Neural cell (in vitro differentiated cells): Measurements from ENCODE around the gene PARD3B. TPM values are rescaled to one million over a fixed set of nuclear protein-coding genes. Genes with fewer than 3 reads are reported as not detected.

Experiments
- H2AFZ ChIP-seq: fragments of 200-600, 300-800 bp; sonication (generic), shearing (Covaris generic); 2 replicates; pipeline ENCODE4 v1.6.0; 2014; ENCODE audit warnings: low read depth, mild to moderate bottlenecking, antibody characterized with exemption, low read length, moderate library complexity
- H3F3A ChIP-seq: fragments of 200-600 bp; shearing (Covaris generic); 2 replicates; pipeline ENCODE4 v1.6.1; 2016; ENCODE audit warnings: mild to moderate bottlenecking, moderate library complexity, mixed read lengths, antibody characterized with exemption, low read length; ENCODE audit not compliant: insufficient read depth, poor library complexity, severe bottlenecking
- H3K27ac ChIP-seq: fragments of 200-600, 300-800 bp; sonication (generic), shearing (Covaris generic); 2 replicates; pipeline ENCODE4 v1.5.1; 2014; ENCODE audit warnings: mild to moderate bottlenecking, low read length, moderate library complexity
- H3K27me3 ChIP-seq: fragments of 300-800, 200-600 bp; sonication (generic), shearing (Covaris generic); 2 replicates; pipeline ENCODE4 v1.6.0; 2014; ENCODE audit warnings: mild to moderate bottlenecking, low read depth, low read length, moderate library complexity; ENCODE audit not compliant: insufficient read depth
- H3K36me3 ChIP-seq: fragments of 300-800, 200-600 bp; sonication (generic), shearing (Covaris generic); 2 replicates; pipeline ENCODE4 v1.5.1; 2014; ENCODE audit warnings: mild to moderate bottlenecking, antibody characterized with exemption, low read length, moderate library complexity; ENCODE audit not compliant: insufficient read depth
- H3K4me2 ChIP-seq: fragments of 300-800, 200-600 bp; sonication (generic), shearing (Covaris generic); 2 replicates; pipeline ENCODE4 v1.6.0; 2014; ENCODE audit warnings: mild to moderate bottlenecking, low read length
- H3K4me3 ChIP-seq: fragments of 300-800, 200-600 bp; sonication (generic), shearing (Covaris generic); 2 replicates; pipeline ENCODE4 v1.5.1; 2014; ENCODE audit warnings: mild to moderate bottlenecking, low read length, moderate library complexity
- H3K79me2 ChIP-seq: fragments of 200-600 bp; shearing (Covaris generic); replicated peaks from 2 replicates; pipeline ENCODE4 v1.6.0; 2014; ENCODE audit warnings: mild to moderate bottlenecking, low read length, moderate library complexity; ENCODE audit not compliant: insufficient read depth
- H3K9ac ChIP-seq: fragments of 300-800, 200-600 bp; sonication (generic), shearing (Covaris generic); 2 replicates; pipeline ENCODE4 v1.6.1; 2016; ENCODE audit warnings: mild to moderate bottlenecking, low read length, mixed read lengths
- H3K9me2 ChIP-seq: fragments of 200-600 bp; shearing (Covaris generic); 2 replicates; pipeline ENCODE4 v1.6.1; 2016; ENCODE audit warnings: mild to moderate bottlenecking, low read length, mixed read lengths; ENCODE audit not compliant: insufficient read depth
- H3K9me3 ChIP-seq: fragments of 200-600, 300-800 bp; sonication (generic), shearing (Covaris generic); 2 replicates; pipeline ENCODE4 v1.6.1; 2016; ENCODE audit warnings: mild to moderate bottlenecking, mixed run types, low read length, moderate library complexity, mixed read lengths
- H4K20me1 ChIP-seq: fragments of 200-600 bp; shearing (Covaris generic); 2 replicates; pipeline ENCODE4 v1.6.1; 2016; ENCODE audit warnings: mild to moderate bottlenecking, mixed run types; ENCODE audit not compliant: insufficient read depth
- CTCF ChIP-seq: fragments of 450-650 bp; IDR thresholded peaks from 2 replicates; pipeline ENCODE4 v1.5.1; 2014; ENCODE audit warnings: antibody characterized with exemption, mild to moderate bottlenecking, moderate library complexity; ENCODE audit not compliant: poor library complexity, severe bottlenecking
- EP300 ChIP-seq: fragments of 450-650 bp; conservative IDR thresholded peaks from 2 replicates; pipeline ENCODE4 v1.6.1; 2014; ENCODE audit warnings: antibody characterized with exemption, mild to moderate bottlenecking, moderate library complexity; ENCODE audit not compliant: poor library complexity, severe bottlenecking
- EZH2 ChIP-seq: fragments of 200-600, 300-800 bp; shearing (Covaris generic), sonication (generic); IDR thresholded peaks from 2 replicates; pipeline ENCODE4 v1.6.1; 2014; ENCODE audit warnings: antibody characterized with exemption, low read length, borderline replicate concordance, mild to moderate bottlenecking; ENCODE audit not compliant: insufficient read depth, poor library complexity, severe bottlenecking
- MXI1 ChIP-seq: fragments of 450-650 bp; conservative IDR thresholded peaks from 2 replicates; pipeline ENCODE4 v1.6.1; 2014; ENCODE audit warnings: antibody characterized with exemption, mild to moderate bottlenecking; ENCODE audit not compliant: poor library complexity, severe bottlenecking
- POLR2AphosphoS5 ChIP-seq: IDR thresholded peaks from 2 replicates; pipeline ENCODE4 v1.6.1; 2012
- RAD21 ChIP-seq: fragments of 450-650 bp; conservative IDR thresholded peaks from 2 replicates; pipeline ENCODE4 v1.6.1; 2014; ENCODE audit warnings: antibody characterized with exemption, mild to moderate bottlenecking, moderate library complexity
- REST ChIP-seq: IDR thresholded peaks from 2 replicates; pipeline ENCODE4 v1.6.1; 2012; ENCODE audit warnings: borderline replicate concordance
- SMC3 ChIP-seq: fragments of 450-650 bp; conservative IDR thresholded peaks from 2 replicates; pipeline ENCODE4 v1.6.1; 2014; ENCODE audit warnings: antibody characterized with exemption, mild to moderate bottlenecking, moderate library complexity; ENCODE audit not compliant: poor library complexity
- TAF1 ChIP-seq: IDR thresholded peaks from 2 replicates; pipeline ENCODE4 v1.6.1; 2012; ENCODE audit warnings: low read depth
- polyA plus RNA-seq: library from polyadenylated mRNA; depleted of rRNA; stranded (reverse); fragments of >200 nt; gene quantifications from 2 replicates; pipeline ENCODE4 v1.2.3, GENCODE V29; 2014

Gene PARD3B
- polyA plus RNA-seq, 1 donor from 2014 or later = 0.54 TPM

- Histone ChIP-seq H3K4me2 (no peak overlapping the region), H3K9ac (no peak overlapping the region), H2AFZ (no peak overlapping the region), H3F3A (no peaks in the 10 kb centered on the region), H3K36me3 (no peaks in the 10 kb centered on the region), H3K79me2 (no peaks in the 10 kb centered on the region), H3K27me3 (no peaks in the 10 kb centered on the region), H3K9me3 (no peaks in the 10 kb centered on the region), H3K9me2 (no peaks in the 10 kb centered on the region), H4K20me1 (no peaks in the 10 kb centered on the region), H3K4me3 (no peak overlapping the region), H3K27ac (no peak overlapping the region)
- TF ChIP-seq POLR2AphosphoS5 (no peak), REST (no peak), MXI1 (no peak), TAF1 (no peak), EP300 (no peak), RAD21 (no peak), CTCF (no peak), EZH2 (no peak), SMC3 (no peak)
Observed at GRCh38 chr2:205580212-205580987, 1035.1 kb downstream of the PARD3B start.

GRCh38 chr2:205582366-205582765, 1037.1 kb downstream of the PARD3B start:
- H3K9me3 ChIP-seq = no peaks in the 10 kb centered on the region
- no peak overlapping the region for H3K27ac ChIP-seq
- no peaks in the 10 kb centered on the region for H3K27me3 ChIP-seq
- H3K4me3 ChIP-seq = no peak overlapping the region
- TF ChIP-seq TAF1 (no peak), SMC3 (no peak), EP300 (no peak), RAD21 (no peak), POLR2AphosphoS5 (no peak), CTCF (no peak)
- no peaks in the 10 kb centered on the region for H4K20me1 ChIP-seq
- no peaks in the 10 kb centered on the region for H3K36me3 ChIP-seq
- no peaks in the 10 kb centered on the region for H3F3A ChIP-seq
- no peaks in the 10 kb centered on the region for H3K9me2 ChIP-seq
- H3K4me2 ChIP-seq = no peak overlapping the region
- H3K9ac ChIP-seq = no peak overlapping the region
- no peaks in the 10 kb centered on the region for H3K79me2 ChIP-seq
- H2AFZ ChIP-seq = no peak overlapping the region
